ENCODE data around the gene C5AR1. TPM values are rescaled to one million over a fixed set of nuclear protein-coding genes. Genes with fewer than 3 reads are reported as not detected.

The C5AR1 gene
- total and polyA plus RNA-seq, 2 experiments from 2014 or later = 0.46 TPM; not detected in 1

DNA sequence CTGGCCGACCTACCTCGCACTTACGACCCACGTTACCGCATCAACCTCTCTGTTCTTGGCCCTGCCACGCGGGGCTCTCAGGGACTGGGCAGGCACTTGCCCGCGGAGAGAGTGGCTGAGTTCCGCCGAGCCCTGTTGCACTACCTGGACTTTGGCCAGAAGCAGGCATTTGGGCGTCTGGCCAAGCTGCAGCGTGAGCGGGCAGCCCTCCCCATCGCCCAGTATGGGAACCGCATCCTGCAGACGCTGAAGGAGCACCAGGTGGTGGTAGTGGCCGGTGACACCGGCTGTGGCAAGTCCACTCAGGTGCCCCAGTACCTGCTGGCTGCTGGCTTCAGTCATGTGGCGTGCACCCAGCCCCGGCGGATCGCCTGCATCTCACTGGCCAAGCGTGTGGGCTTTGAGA is 43.6 kb downstream of the C5AR1 start:
- 97 to 98% methylated on average over 21 to 23 of the region's 24 CpGs for WGBS, 2 experiments (ENCODE audit: low coverage in 1 of 2, low lambda C conversion rate in 2 of 2, missing lambda C conversion rate in 2 of 2)
- Histone ChIP-seq H3K4me1 (ENCODE audit: insufficient read depth) (peaks cover 10% of the 10 kb centered on the region; the same call in 1 of the 2 replicates), H3F3A (ENCODE audit: insufficient read depth) (no peaks in the 10 kb centered on the region), H3K9ac (no peak overlapping the region), H3K9me2 (ENCODE audit: insufficient read depth) (no peaks in the 10 kb centered on the region), H3K4me3 (no peak overlapping the region), H3K36me3 (ENCODE audit: low read depth) (peaks cover 34% of the 10 kb centered on the region; the same call in 1 of the 2 replicates), H3K27ac (no peak overlapping the region), H3K27me3 (replicated peaks; ENCODE audit: insufficient read depth) (no peaks in the 10 kb centered on the region), H4K20me1 (ENCODE audit: insufficient read depth) (no peaks in the 10 kb centered on the region), H3K79me2 (ENCODE audit: insufficient read depth) (peaks cover 52% of the 10 kb centered on the region), H2AFZ (no peak overlapping the region), H3K9me3 (ENCODE audit: low read depth) (no peaks in the 10 kb centered on the region), H3K4me2 (ENCODE audit: unreplicated experiment) (no peak overlapping the region)
- TF ChIP-seq EZH2 (IDR thresholded peaks at IDR 0.05; ENCODE audit: insufficient read depth, poor library complexity, severe bottlenecking) = no peak
- no peak for TF ChIP-seq EZH2phosphoT487 (IDR thresholded peaks at IDR 0.05; ENCODE audit: insufficient read depth, low read depth)
- in situ Hi-C loops (cut with MboI) = no loop called here
- DNase-seq = no peak

DNA sequence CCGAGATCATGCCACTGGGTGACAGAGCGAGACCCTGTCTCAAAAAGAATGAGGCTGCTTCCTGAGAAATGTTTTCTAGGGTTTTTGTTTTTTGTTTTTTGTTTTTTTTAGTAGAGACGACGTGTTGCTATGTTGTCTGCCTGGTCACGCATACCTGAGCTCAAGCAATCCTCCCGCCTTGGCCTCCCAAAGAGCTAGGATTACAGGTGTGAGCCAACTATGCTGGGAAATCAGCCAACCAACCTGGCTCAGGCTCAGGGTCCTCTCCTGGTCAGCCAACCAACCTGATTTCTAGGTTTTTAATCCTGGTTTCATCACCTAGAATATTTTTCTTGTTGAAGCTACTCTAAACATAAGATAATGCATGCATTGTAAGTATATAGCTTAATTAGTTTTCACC is 47.2 kb downstream of the C5AR1 start:
- TF ChIP-seq EZH2phosphoT487 (IDR thresholded peaks at IDR 0.05; ENCODE audit: insufficient read depth, low read depth) (no peak), EZH2 (IDR thresholded peaks at IDR 0.05; ENCODE audit: insufficient read depth, poor library complexity, severe bottlenecking) (no peak)

DNA sequence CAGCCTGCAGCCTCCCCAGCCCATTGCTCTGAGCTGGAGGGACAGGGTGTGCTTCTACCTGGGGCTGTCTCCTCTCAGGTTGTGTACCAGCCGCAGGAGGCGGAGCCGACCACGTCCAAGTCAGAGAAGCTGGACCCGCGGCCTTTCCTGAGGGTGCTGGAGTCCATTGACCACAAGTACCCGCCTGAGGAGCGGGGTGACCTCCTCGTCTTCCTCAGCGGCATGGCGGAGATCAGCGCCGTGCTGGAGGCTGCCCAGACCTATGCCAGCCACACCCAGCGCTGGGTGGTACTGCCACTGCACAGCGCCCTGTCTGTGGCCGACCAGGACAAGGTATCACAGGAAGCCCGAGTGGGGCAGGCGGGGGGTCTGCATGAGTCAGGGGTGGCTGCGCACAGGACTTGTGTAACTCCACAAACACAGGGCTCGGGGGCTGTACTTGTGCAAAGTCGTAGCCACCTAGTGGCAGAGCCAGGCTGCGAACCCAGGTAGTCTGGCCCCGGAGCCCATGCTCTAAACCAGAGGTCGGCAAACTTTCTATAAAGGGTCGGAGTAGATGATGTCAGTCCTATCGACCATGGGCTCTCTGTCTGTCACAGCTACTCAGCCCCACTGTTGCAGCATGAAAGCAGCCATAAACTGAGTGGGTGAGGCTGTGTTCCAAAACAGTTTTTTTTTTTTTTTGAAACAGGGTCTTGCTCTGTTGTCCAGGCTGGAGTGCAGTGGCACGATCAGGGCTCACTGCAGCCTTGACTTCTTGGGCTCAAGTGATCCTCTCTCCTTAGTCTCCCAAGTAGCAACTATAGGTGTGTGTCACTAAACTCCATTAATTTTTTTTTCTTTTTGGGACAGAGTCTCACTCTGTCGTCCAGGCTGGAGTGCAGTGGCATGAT is 48.4 kb downstream of the C5AR1 start:
- no peaks in the 10 kb centered on the region for H3K27me3 ChIP-seq (replicated peaks; ENCODE audit: insufficient read depth)
- no peaks in the 10 kb centered on the region for H3K9me2 ChIP-seq (ENCODE audit: insufficient read depth)
- no peak overlapping the region for H2AFZ ChIP-seq
- no peak overlapping the region for H3K27ac ChIP-seq
- 94% methylated on average over 26 to 28 of the region's 28 CpGs for WGBS, 2 experiments (ENCODE audit: low coverage in 1 of 2, low lambda C conversion rate in 2 of 2, missing lambda C conversion rate in 2 of 2)
- H3K4me1 ChIP-seq (ENCODE audit: insufficient read depth) = no peaks in the 10 kb centered on the region
- no peaks in the 10 kb centered on the region for H3F3A ChIP-seq (ENCODE audit: insufficient read depth)
- H3K79me2 ChIP-seq (ENCODE audit: insufficient read depth) = peaks cover 14% of the 10 kb centered on the region
- no peak for DNase-seq
- no peak overlapping the region for H3K9ac ChIP-seq
- H3K4me3 ChIP-seq = no peak overlapping the region
- peaks cover 31% of the 10 kb centered on the region; the same call in 1 of the 2 replicates for H3K36me3 ChIP-seq (ENCODE audit: low read depth)
- TF ChIP-seq EZH2 (IDR thresholded peaks at IDR 0.05; ENCODE audit: insufficient read depth, poor library complexity, severe bottlenecking) (no peak), EZH2phosphoT487 (IDR thresholded peaks at IDR 0.05; ENCODE audit: insufficient read depth, low read depth) (no peak)
- no peaks in the 10 kb centered on the region for H3K9me3 ChIP-seq (ENCODE audit: low read depth)
- H3K4me2 ChIP-seq (ENCODE audit: unreplicated experiment) = no peak overlapping the region
- no peaks in the 10 kb centered on the region for H4K20me1 ChIP-seq (ENCODE audit: insufficient read depth)
- in situ Hi-C loops (cut with MboI) = no loop called here

More for the DNA sequence above, 47.2 kb downstream of the C5AR1 start:
- Histone ChIP-seq H3K36me3 (ENCODE audit: low read depth) (peaks cover 31% of the 10 kb centered on the region; the same call in 1 of the 2 replicates), H3K4me3 (no peak overlapping the region), H3K9me3 (ENCODE audit: low read depth) (no peaks in the 10 kb centered on the region), H2AFZ (no peak overlapping the region), H3K27ac (no peak overlapping the region), H4K20me1 (ENCODE audit: insufficient read depth) (no peaks in the 10 kb centered on the region), H3K9me2 (ENCODE audit: insufficient read depth) (no peaks in the 10 kb centered on the region), H3K27me3 (replicated peaks; ENCODE audit: insufficient read depth) (no peaks in the 10 kb centered on the region), H3K79me2 (ENCODE audit: insufficient read depth) (peaks cover 25% of the 10 kb centered on the region), H3K9ac (no peak overlapping the region), H3K4me2 (ENCODE audit: unreplicated experiment) (no peak overlapping the region), H3F3A (ENCODE audit: insufficient read depth) (no peaks in the 10 kb centered on the region), H3K4me1 (ENCODE audit: insufficient read depth) (no peaks in the 10 kb centered on the region)
- in situ Hi-C loops (cut with MboI) = no loop called here
- DNase-seq = no peak
- 97 to 99% methylated on average over 6 of the region's 6 CpGs for WGBS, 2 experiments (ENCODE audit: low coverage in 1 of 2, low lambda C conversion rate in 2 of 2, missing lambda C conversion rate in 2 of 2)

DNA sequence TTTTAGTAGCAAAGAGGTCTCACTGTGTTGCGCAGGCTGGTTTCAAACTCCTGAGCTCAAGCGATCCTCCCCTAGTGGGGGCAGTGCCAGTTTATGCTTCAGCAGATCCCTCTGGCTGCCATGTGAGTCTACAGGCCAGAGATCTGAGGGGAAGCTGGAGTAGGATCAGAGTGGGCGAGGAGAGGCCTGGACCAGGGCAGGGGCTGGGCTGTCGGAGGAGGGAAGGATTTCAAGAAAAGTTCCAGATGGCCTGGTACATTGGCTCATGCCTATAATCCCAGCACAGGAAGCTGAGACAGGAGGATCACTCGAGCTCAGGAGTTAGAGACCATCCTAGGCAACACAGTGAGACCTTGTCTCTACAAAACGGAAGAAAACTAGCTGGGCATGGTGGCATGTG is 49.3 kb downstream of the C5AR1 start:
- Histone ChIP-seq H3K9me3 (ENCODE audit: low read depth) (no peaks in the 10 kb centered on the region), H3K27me3 (replicated peaks; ENCODE audit: insufficient read depth) (no peaks in the 10 kb centered on the region), H3K79me2 (ENCODE audit: insufficient read depth) (peaks cover 5% of the 10 kb centered on the region), H2AFZ (no peak overlapping the region), H3K4me1 (ENCODE audit: insufficient read depth) (no peaks in the 10 kb centered on the region), H3K4me3 (no peak overlapping the region), H3K36me3 (ENCODE audit: low read depth) (peaks cover 27% of the 10 kb centered on the region; the same call in 1 of the 2 replicates), H4K20me1 (ENCODE audit: insufficient read depth) (no peaks in the 10 kb centered on the region), H3K4me2 (ENCODE audit: unreplicated experiment) (no peak overlapping the region), H3K27ac (no peak overlapping the region), H3K9me2 (ENCODE audit: insufficient read depth) (no peaks in the 10 kb centered on the region), H3F3A (ENCODE audit: insufficient read depth) (no peaks in the 10 kb centered on the region), H3K9ac (no peak overlapping the region)
- DNase-seq = no peak
- in situ Hi-C loops (cut with MboI) = no loop called here
- TF ChIP-seq EZH2phosphoT487 (IDR thresholded peaks at IDR 0.05; ENCODE audit: insufficient read depth, low read depth) (no peak), EZH2 (IDR thresholded peaks at IDR 0.05; ENCODE audit: insufficient read depth, poor library complexity, severe bottlenecking) (no peak)
- 78 to 80% methylated on average over 6 of the region's 6 CpGs for WGBS, 2 experiments (ENCODE audit: low coverage in 1 of 2, low lambda C conversion rate in 2 of 2, missing lambda C conversion rate in 2 of 2)
